HG02870 (cell line): ENCODE data around the gene GNG4.
"Not testable (repeated sequence)": the region's sequence is repeated elsewhere in the genome, so short reads cannot be mapped to it uniquely, and the experiment has no call there.

Experiments
- ATAC-seq: cut with Tn5 transposase; IDR thresholded peaks from one replicate; pipeline ENCODE4 v1.9.1; 2021; ENCODE audit warnings: mild to moderate bottlenecking, moderate library complexity; ENCODE audit not compliant: unreplicated experiment

The GNG4 gene

DNA sequence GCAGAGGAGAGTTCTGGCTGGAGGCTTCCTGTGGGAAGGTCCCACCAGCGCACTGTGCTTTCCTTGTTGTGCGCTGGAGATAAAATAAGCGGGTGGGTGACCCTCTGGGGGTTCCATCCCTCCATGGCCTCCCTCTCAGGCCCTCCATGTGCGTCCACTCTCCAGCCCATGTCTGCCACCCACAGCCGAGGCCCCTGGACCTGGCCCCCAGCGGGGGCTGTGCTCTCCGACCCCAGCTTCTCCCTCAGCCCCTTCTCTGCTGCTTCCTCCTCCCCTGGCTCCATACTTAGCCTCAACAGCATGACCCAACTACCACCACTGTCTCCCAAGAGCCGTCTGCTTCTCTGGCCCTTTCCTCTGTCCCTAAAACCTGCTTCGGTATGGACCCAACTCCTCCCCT lies 61.4 kb downstream of the GNG4 start:
- no peak for ATAC-seq

DNA sequence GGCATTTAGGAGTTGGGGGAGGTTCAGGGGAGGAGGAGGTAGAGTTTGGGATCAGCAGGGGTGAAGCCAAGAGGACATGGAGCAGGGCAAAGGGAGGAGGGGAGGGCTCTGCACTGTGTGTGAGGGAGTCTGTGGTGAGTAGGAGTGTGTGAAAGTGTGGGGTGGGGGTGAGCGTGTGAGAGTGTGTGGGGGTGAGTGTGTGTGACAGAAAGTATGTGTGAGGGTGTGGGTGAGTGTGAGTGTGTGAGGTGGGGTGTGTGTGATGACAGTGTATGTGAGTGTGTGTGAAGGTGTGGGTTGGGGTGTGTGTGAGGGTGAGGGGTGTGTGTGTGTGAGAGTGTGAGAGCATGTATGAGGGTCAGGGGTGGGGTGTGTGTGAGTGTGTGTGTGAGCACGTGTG lies 62.6 kb downstream of the GNG4 start:
- ATAC-seq: no peak

DNA sequence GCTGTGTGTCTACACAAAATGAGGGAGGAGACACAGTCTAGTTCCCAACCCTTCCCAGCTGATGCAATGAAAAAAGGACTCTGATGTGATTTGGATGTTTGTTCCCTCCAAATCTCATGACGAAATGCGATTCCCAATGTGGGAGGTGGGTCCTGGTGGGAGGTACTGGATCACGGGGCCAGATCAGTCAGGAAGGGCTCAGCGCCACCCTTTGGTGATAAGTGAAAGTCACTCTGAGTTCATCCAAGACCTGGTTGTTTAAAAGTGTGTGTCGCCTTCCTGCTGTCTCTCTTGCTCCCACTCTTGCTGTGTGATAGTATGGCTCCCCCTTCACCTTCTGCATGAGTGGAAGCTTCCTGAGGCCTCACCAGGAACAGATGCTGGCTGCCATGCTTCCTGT lies 63.2 kb downstream of the GNG4 start:
- no peak for ATAC-seq

DNA sequence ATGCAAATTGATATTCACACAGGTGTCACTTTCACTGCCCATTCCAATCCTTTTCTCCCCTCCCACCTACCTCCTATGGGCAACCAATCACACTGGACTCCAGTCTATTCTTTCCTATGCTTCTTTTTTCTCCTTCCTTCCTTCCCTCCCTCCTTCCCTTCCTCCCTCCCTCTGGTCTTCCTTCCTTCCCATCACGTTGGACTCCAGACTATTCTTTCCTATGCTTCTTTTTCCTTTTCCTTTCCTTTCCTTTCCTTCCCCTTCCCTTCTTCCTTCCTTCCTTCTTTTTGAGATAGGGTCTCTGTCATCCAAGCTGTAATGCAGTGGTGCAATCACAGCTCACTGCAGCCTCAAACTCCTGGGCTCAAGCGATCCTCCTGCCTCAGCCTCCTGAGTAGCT lies 64.6 kb downstream of the GNG4 start:
- no peak for ATAC-seq

DNA sequence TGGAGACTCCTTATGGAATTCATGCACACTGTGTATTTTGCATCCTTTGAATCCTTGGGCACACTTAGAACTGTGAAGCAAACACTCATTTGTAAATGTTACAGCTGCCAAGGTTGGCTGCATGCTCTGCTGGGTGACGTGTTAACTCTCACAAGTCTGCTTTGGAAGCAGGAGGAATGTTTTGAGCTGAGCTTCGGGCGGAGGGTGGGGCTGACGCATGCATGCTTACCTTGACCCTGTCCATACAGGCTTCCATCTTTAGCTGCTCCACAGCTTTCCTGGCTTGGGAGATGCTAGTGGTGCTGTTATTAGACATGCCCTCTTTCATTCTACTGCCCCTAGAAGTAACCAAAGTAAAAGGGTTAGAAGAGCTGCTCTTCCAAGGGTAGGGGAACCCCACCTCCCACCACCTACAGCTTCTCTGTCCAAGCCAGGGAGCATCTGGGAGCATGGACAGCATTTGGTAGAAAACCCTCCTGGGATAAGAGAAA lies 66.0 kb downstream of the GNG4 start:
- no peak for ATAC-seq

DNA sequence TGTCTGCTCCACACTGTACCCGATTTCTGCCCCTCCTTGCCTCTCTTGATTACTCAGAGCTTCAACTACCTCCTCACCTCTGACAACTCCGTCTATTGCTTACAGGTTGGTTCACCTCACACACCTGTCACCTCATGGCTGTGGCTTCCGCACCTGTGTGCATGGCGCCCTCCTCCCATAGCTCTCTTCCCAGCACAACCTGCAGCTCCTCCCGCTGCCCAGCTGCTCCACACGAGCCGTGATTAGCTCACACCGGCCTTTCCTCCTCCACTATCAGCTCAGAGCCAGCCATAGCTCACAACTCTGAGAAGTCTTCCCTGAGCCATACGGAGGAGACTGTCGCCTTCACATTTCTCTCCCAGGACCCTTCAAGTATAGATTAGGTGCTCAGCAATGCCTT lies 67.5 kb downstream of the GNG4 start:
- no peak for ATAC-seq

DNA sequence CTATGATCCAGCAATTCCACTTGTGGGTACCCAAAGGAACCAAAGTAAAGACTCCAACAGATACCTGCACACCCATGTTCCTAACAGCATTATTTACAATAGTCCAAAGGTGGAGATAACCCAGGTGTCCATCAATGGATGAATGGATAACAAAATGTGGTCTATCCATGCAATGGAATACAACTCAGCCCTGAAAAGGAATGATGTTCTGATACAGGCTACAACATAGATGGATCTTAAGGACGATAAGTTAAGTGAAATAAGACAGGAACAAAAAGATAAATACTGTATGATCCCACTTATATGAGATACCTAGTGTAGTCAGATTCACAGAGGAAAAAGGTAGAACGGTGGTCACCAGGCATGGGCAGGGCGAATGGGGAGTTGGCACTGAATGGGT lies 69.7 kb downstream of the GNG4 start:
- ATAC-seq: no peak

DNA sequence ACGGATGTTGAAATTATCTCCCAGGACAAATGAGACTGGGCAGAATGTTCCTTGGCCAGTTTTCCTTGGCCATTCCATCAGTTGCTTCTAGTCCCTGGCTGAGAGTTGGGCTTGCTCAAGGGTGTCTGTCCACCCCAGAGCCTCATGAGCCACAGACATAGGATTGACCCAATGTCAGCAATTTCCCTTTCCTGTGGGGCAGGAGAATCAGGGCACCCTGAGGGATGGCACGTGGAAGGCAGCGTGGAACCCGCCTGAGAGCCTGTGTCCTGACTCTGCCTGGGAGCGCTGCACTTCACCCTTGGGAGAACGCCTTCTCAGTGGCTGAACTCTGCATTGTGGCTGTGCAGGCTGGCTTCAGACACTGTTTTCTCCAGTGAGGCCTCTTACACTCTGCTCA lies 74.0 kb downstream of the GNG4 start:
- no peak for ATAC-seq

DNA sequence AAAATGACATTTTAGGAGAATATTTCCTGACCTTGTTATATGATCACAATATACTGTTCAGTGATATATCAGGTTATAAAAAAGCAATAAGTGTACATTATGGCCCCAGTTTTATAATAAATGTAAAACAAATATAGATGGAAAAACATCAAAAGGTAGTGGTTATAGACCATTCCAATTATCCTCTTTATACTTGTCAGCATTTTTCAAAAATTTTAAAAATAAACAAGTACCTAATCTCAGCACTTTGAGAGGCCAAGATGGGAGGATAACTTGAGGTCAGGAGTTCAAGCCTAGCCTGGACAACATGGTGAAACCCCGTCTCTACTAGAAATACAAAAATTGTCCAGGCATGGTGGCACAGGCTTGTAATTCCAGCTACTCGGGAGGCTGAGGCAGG lies 75.7 kb downstream of the GNG4 start:
- ATAC-seq: no peak

DNA sequence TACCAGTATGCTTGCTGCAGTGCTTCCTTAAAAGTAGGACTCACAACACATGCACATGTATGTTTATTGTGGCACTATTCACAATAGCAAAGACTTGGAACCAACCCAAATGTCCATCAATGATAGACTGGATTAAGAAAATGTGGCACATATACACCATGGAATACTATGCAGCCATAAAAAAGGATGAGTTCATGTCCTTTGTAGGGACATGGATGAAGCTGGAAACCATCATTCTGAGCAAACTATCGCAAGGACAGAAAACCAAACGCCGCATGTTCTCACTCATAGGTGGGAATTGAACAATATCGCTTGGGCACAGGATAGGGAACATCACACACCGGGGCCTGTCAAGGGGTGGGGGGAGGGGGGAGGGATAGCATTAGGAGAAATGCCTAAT lies 76.6 kb downstream of the GNG4 start:
- not testable (repeated sequence) for ATAC-seq

DNA sequence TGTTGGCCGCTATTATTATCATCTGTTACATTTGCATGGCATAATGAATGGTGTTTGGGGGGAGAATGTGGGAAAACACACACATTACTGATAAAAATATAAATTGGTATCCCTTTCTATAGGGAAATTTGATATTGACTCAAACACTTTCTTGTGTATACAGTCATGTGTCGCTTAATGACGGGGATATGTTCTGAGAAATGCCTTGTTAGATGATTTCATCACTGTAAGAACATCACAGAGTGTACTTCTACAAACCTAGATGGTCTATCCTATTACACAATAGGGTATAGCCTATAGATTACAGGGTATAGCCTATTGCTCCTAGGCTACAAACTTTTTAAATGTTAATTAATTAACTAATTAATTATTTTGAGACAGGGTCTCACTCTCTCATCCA lies 78.1 kb downstream of the GNG4 start:
- no peak for ATAC-seq

DNA sequence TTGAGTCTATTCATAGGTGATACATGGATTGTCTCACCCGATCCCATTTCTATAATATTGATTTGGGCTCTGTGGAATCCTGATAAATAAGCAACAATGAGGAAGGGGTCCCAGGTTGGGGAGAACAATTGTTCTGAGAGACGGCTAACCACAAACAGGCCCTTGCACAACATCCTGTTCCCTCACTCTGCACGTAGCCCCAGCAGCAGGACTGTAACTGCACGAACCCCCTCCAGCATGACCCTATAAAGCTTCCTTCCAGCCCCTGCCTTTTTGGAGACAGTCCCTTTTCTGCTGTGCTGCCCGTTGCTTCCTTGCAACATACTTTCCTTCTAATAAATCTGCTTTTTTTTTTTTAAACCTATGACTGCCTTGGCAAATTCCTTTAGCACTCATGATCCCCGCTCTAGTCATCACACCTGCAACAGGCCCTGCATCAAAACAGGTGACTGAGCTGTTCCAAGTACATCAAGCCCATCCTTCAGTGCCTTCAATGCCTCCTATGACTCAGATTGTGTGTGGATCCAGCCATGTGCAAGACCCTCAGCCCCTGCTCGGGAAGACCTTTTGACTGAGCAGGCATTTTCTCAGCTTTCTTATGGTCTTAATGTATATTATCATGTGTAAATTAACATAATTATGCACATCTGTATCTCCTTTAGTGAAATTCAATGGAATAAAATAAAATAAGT lies 81.6 kb downstream of the GNG4 start:
- ATAC-seq: no peak

DNA sequence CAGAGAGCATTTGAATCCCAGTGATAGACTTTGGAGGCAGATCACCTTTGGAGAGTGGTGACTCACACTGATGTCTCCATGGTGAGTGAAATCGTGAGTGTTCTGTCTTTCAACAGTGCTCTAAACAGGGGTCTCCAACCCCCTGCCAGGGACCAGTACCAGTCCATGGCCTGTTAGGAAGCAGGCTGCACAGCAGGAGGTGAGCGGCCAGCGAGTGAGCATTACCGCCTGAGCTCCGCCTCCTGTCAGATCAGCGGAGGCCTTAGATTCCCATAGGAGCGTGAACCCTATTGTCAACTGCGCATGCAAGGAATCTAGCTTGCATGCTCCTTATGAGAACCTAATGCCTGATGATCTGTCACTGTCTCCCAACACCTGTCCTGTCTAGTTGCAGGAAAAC lies 83.5 kb downstream of the GNG4 start:
- no peak for ATAC-seq

DNA sequence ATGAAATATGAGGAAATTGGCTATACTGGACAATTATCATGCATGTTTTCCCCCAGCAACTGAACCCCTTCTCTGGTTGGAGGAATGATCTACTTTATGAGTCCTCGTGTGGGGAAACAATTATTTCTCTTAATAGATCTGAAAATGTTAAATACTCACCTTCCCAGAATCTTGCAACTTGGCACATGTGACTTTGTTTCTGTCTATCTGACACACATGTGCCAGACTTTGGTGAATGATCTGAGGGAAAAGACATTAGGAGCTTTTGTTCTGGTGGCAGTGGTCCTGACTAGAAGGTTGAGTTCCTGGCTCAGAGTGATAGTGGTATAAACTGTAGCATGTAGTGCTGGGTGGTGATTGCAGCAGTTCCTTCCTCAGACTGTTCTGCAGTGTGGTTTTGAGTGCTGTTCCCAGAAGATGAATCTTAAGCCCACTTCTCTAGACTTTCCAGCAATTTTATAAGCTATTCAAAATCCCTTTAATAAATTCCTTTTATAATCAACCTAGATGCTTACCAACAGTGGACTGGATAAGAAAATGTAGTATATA lies 86.0 kb downstream of the GNG4 start:
- no peak for ATAC-seq

DNA sequence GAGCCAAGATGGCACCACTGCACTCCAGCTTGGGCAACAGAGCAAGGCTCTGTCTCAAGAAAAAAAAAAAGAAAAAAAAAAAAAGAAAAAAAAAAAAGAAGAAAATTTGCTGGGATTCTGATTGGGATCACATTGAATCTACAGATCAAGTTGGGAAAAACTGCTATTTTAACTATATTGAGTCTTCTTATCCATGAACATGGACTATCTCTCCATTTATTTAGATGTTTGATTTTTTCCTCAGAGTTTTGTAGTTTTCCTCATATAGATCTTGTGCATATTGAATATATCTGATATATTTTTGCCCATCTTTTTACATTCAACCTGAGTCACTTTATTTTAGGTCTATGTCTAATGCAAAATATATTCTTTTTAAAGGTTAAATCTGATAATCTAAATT lies 87.0 kb downstream of the GNG4 start:
- no peak for ATAC-seq

DNA sequence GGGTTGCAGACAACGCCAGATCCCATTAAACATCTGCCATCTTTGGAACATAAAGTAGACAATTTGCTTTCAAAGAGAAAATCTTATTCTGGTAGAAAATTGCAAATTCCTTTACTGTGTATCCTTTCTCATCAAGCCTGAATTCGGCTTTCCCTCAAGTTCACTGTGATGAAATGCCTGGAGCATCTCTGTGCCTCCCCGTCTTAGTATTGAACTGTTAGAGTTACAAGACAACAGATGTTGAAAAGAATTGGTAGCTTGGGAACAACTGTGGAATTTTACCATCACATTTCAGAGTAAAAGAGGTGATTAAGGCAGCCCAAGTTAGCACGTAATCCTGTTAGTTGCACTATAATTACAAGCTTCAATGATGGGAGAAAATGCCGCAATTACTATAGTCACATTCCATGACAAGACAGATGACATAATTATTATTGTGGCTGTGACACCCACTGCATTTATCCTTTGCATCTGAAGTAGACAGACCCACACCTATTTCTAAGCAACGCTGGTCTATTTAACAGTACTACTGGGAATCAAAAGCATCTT lies 90.9 kb downstream of the GNG4 start:
- no peak for ATAC-seq

DNA sequence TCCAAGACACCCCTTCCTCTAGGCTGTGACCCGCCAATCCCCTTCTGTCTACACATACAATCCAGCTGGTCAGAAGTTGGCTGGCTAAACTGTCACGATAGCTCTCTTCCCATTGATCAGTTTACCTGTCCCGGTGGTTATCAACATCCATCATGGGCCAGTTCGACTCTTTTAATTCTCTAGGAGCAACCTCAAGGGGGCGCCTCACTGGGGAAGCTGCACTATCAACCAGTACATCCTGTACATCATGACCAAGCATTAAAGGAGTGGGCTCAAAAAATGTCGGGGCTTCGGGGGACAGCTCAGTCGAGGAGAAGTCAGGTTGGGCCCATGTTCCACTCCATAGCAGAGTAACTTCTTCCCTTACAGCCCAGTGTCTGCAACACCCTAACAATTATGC lies 92.1 kb downstream of the GNG4 start:
- ATAC-seq: no peak

DNA sequence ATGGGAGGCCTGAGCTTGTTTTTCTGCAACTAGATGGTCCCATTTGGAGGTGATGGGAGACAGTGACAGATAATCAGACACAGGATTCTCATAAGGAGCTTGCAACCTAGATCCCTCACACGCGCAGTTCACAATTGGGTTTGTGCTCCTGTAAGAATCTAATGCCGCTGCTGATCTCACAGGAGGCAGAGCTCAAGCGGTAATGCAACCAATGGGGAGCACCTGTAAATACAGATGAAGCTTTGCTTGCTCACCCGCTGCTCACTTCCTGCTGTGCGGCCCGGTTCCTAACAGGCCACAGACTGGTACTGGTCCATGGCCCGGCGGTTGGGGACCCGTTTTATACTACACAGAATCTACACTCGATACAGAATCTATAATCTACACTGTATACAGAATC lies 92.8 kb downstream of the GNG4 start:
- no peak for ATAC-seq

DNA sequence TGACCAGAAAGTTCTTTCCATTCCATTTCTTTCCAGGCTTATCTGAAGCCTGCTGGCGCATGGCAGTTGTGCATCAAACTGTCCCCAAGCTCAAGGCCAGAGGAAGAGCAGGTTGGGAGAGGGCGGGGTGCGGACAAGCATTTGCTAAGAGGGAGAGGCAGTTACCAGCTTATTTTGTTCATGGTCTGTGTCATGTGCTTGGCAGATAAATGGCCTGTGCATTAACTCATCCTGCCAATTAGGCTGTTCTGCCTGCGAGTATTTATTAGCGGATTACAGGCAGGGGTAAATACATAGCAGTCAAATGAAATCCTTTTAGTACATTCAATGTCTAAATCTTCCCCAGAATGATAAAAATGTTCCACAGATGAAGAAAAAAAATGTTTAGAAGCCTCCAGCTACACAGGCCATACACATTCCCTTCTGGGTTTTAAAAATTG lies 96.5 kb downstream of the GNG4 start:
- ATAC-seq: no peak

DNA sequence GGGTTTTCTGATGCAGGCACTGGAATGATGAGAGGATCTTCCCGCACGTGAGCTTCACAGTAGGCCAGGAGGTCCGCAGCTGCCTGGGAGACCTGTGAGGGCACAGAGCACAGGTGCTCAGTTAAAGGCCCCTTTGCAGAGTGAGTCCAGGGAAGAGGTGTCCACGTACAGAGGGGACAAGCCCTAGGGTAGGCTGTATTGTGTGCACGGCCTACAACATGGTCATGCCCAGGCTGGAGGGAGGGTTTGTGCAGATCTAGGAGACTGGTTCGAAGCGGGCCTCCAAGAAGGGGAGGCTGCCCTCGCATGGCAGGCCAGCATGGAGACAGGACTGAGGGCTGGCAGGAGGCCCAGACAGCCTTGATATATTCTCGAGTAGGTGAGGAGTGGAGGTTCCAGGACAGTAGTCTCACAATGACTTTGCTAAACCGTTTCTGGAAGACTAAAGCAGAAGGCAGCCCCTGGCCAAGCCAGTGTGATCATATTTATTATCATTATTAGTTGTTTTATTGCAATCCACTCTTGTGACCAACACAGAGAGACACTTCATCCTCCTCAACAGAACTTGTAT lies 97.4 kb downstream of the GNG4 start:
- ATAC-seq: no peak

DNA sequence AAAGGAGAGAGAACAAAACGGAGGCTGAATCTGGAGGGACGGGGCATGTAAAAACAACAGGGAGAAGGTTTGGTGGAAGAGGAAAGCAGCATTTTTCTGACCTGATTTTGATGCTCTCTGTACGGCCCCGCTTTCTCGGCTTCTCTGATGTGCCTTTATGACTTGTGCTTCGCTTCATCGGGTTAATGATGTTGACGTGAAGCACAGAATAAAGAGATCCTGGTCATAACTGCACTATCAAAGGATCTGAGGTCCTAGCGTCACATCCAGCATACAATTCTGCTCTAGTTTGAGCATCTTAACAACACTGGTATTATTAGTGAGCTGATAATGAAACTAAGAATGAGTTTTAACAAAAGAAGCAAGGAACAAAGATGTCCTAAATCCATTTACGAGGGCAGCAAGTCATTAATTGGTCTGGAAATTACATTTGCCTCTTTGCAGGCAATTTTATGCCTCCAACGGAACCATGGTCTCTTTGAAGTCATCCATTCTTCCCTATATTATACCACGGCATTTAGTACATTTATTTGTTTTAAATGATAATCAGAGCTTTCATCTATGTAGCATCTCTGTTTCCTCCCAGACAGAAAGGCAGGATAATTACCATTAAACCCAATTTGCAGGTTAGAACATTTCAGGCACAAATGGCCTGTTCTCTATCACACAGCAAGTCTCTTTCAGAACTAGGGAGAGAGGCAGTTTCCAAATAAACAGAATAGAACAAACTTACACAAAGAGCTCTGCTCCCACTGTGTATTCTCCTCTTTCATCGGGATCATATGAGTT lies 100.0 kb downstream of the GNG4 start:
- ATAC-seq: no peak
